K562 (cell line): ENCODE results near the gene KLK15. TPM values are rescaled to one million over a fixed set of nuclear protein-coding genes. Genes with fewer than 3 reads are reported as not detected.
A peak's percentile ranks its signal among the peaks of the same experiment; 100 is the strongest.

Source experiments
- NONO ChIP-seq, 2 experiments: fragments of 200-400 bp in 1 of 2; fragments of 450-650 bp in 1 of 2; formaldehyde crosslinking in 1 of 2; IDR thresholded peaks; 2 replicates each; pipeline ENCODE4 v1.6.1; 2017; ENCODE audit warnings: low read depth in 2 of 2, mild to moderate bottlenecking in 2 of 2, moderate library complexity in 2 of 2, low read length in 1 of 2
- PRDM10 ChIP-seq: fragments of 450-650 bp; IDR thresholded peaks from 2 replicates; pipeline ENCODE4 v1.6.1; 2018; ENCODE audit not compliant: partially characterized antibody
- SMAD1 ChIP-seq: fragments of 150-350 bp; IDR thresholded peaks from 2 replicates; pipeline ENCODE4 v1.6.1; 2014; ENCODE audit warnings: low read length, low read depth; ENCODE audit not compliant: partially characterized antibody
- ZNF41 ChIP-seq: fragments of 250-450 bp; sonication (Bioruptor Pico); conservative IDR thresholded peaks from 2 replicates; pipeline ENCODE4 v1.4.0; 2020; ENCODE audit warnings: mild to moderate bottlenecking
- polyA plus RNA-seq, 8 experiments: library from polyadenylated mRNA; depleted of rRNA in 4 of 8; stranded (reverse) in 5 of 8; unstranded in 3 of 8; fragments of >200 nt; fragmentation: Nextera tagmentation in 2 of 8; fragmentation: Illumina TruSeq in 1 of 8; extraction: Ambion mirVana in 2 of 8; extraction: Trizol in 1 of 8; gene quantifications; 2 replicates each; pipeline versions ENCODE4 v1.2.1 to v1.2.3, GENCODE V29; 2011 to 2014; ENCODE audit warnings: inconsistent platforms in 1 of 8, missing spikeins in 1 of 8
- total RNA-seq, 7 experiments: library from RNA; depleted of rRNA in 6 of 7; stranded (reverse); fragments of >200 nt in 6 of 7; fragmentation: Illumina TruSeq in 2 of 7; extraction: Trizol in 2 of 7; gene quantifications; 2 replicates each; pipeline versions ENCODE4 v1.2.1 to v1.2.3, GENCODE V29; 2011 to 2021; ENCODE audit warnings: low replicate concordance in 1 of 7
- TF ChIP-seq, protein P1 (sequence below), 2 experiments: fragments of 450-650 bp in 1 of 2; IDR thresholded peaks; 2 replicates each; pipeline ENCODE4 v1.6.1; 2011 to 2017; ENCODE audit warnings: low read depth in 2 of 2, antibody characterized with exemption in 1 of 2, borderline replicate concordance in 1 of 2, low read length in 1 of 2, mild to moderate bottlenecking in 1 of 2, mixed read lengths in 1 of 2; ENCODE audit not compliant: control insufficient read depth in 1 of 2

KLK15 gene
- total and polyA plus RNA-seq, 9 of the 15 experiments (the other 6 are each of a cell fraction or from before 2014, with no cell fraction given): not detected

GRCh38 chr19:50779504-50780457 is 53.6 kb downstream of the KLK15 start (continued):
- TF ChIP-seq PRDM10 (peak; percentile 78), NONO (IDR thresholded peaks at IDR 0.05; ENCODE audit: low read depth in 2 of 2, low read length in 1 of 2) (no peak), ZNF41 (CRISPR knock-in tag) (no peak), SMAD1 (no peak)
- TF ChIP-seq, protein P1, sequence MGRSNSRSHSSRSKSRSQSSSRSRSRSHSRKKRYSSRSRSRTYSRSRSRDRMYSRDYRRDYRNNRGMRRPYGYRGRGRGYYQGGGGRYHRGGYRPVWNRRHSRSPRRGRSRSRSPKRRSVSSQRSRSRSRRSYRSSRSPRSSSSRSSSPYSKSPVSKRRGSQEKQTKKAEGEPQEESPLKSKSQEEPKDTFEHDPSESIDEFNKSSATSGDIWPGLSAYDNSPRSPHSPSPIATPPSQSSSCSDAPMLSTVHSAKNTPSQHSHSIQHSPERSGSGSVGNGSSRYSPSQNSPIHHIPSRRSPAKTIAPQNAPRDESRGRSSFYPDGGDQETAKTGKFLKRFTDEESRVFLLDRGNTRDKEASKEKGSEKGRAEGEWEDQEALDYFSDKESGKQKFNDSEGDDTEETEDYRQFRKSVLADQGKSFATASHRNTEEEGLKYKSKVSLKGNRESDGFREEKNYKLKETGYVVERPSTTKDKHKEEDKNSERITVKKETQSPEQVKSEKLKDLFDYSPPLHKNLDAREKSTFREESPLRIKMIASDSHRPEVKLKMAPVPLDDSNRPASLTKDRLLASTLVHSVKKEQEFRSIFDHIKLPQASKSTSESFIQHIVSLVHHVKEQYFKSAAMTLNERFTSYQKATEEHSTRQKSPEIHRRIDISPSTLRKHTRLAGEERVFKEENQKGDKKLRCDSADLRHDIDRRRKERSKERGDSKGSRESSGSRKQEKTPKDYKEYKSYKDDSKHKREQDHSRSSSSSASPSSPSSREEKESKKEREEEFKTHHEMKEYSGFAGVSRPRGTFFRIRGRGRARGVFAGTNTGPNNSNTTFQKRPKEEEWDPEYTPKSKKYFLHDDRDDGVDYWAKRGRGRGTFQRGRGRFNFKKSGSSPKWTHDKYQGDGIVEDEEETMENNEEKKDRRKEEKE (IDR thresholded peaks at IDR 0.05; ENCODE audit: borderline replicate concordance in 1 of 2, control insufficient read depth in 1 of 2, low read depth in 2 of 2, low read length in 1 of 2): no peak
- TF ChIP-seq, all 486 proteins: peak for 3
